ENCODE data around the gene LGALS4. TPM values are rescaled to one million over a fixed set of nuclear protein-coding genes. Genes with fewer than 3 reads are reported as not detected.

The LGALS4 gene
- total and polyA plus RNA-seq, 9 of the 15 experiments (the other 6 are each of a cell fraction or from before 2014, with no cell fraction given), result 0.08 to 1.1 (median 0.30) TPM; not detected in 3

DNA sequence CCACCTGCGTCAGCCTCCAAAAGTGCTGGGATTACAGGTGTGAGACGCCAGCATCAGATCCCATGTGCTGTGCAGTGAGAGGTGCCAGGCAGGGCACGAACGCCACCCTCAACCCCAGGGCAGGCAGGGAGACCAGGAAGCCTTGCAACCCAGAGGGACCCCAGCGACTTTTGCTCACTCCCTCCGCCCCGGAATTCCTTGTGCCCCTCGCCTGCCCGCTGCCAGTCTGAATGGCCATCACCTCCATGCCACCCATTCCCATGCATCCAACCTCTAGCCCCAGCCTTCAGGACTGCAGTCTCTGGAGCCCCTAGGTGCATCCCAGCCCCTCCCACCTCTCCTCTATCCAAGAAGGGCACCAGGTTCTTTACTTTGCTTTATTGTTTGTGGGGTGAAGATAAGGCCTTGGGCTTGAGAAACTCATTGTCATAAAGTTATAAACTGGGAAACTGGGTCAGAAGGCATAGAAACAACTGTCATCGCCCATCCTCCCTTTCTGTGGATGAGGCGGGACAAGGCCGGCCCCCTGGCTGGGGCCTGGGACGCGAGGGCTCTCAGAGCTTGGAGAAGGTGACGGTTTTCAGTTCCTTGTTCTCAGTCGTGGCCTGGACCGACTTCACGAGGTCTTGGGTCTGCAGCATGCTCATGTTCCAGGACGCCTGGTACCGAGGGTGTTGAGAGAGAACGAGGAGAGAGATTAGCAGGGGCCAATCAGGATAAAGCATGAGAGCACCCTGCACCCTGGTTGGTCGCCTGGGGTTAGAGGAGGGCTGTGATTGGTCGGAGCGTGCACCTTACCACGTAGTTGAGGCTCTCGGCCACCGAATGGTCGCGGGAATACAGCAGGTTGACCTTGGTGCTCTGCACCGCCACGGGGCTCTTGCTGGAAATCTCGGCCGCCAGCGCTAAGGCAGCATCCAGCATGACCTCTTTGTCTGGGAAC lies 2.6 kb upstream of the LGALS4 start:
- H4K20me1 ChIP-seq (replicated peaks; ENCODE audit: control insufficient read depth, insufficient read depth, low read length), result no peaks in the 10 kb centered on the region
- DNase-seq (ENCODE audit: extremely low read depth in 1 of 4, low spot score in 3 of 4), result peak in 3 of 4 experiments; percentile 47 to 64 (median 57)
- WGBS (ENCODE audit: insufficient coverage, low coverage, missing lambda C conversion rate), result 89% methylated on average over 30 of the region's 34 CpGs
- no peak for FAIRE-seq
- H3K79me2 ChIP-seq (ENCODE audit: control insufficient read depth, insufficient read depth, low read length), result no peaks in the 10 kb centered on the region
- H2AFZ ChIP-seq (ENCODE audit: low read depth, low read length), result no peak overlapping the region
- CTCF ChIA-PET (ENCODE audit: low intra/inter-chr PET ratio), result no interaction called here
- in situ Hi-C loops (cut with MboI) (no loop called here), intact Hi-C loops (cut with micrococcal nuclease) (no loop called here)
- H3K4me1 ChIP-seq (replicated peaks in 1 of 2; ENCODE audit: control insufficient read depth in 2 of 2, insufficient read depth in 2 of 2, low read length in 2 of 2), result peaks cover 14 to 48% of the 10 kb centered on the region in 2 experiments
- H3K9me3 ChIP-seq (replicated peaks; ENCODE audit: control insufficient read depth, insufficient read depth, low read depth, low read length), result no peaks in the 10 kb centered on the region
- no peak for ATAC-seq
- BruUV-seq (replicated peaks), result TSS peak; percentile 94
- no peaks in the 10 kb centered on the region for H3K27me3 ChIP-seq (ENCODE audit: control insufficient read depth in 2 of 2, insufficient read depth in 2 of 2, low read length in 2 of 2)
- peaks cover 22% of the 10 kb centered on the region; the same call in 2 of the 3 replicates for H3K36me3 ChIP-seq (ENCODE audit: control insufficient read depth, insufficient read depth, low read length)
- no peak overlapping the region for H3K4me2 ChIP-seq (ENCODE audit: insufficient read depth, low read length)
- H3K27ac ChIP-seq (ENCODE audit: extremely low read depth, low read depth, low read length), result no peak overlapping the region
- no peak overlapping the region for H3K4me3 ChIP-seq
- 0 out of 4 replicates have a peak overlapping the region, but pooled peaks of 1 of the 2 experiments have one; percentile 42 for H3K9ac ChIP-seq (ENCODE audit: insufficient read depth in 1 of 2, low read depth in 2 of 2, low read length in 2 of 2)
- POLR2A ChIA-PET, result interaction anchor here (0.5 to 1.7 kb wide), 4 partner anchors 11 to 477 kb away, joined by 3 to 7 read pairs (median 3); no protein-coding TSS in a partner anchor
- H3K9me1 ChIP-seq (ENCODE audit: control insufficient read depth, insufficient read depth, low read length), result no peaks in the 10 kb centered on the region
- TF ChIP-seq RNF2 (IDR thresholded peaks at IDR 0.05) (no peak), GTF2F1 (IDR thresholded peaks at IDR 0.05; ENCODE audit: low read depth, low read length) (no peak), BCL6 (CRISPR knock-in tag; IDR thresholded peaks at IDR 0.05) (no peak), POLR2G (IDR thresholded peaks at IDR 0.05; ENCODE audit: low read depth, low read length) (0 out of 2 replicates have a peak, but pooled peaks have one; percentile 29), ARID2 (IDR thresholded peaks at IDR 0.05) (no peak), MED1 (CRISPR knock-in tag; IDR thresholded peaks at IDR 0.05; ENCODE audit: borderline replicate concordance) (no peak), HMG20A (CRISPR knock-in tag; conservative IDR thresholded peaks at IDR 0.05) (no peak), FOS (IDR thresholded peaks at IDR 0.05; ENCODE audit: extremely low read depth, insufficient read length) (peak; percentile 37), ZFP1 (CRISPR knock-in tag; IDR thresholded peaks at IDR 0.05) (no peak)
- TF ChIP-seq, protein P1, sequence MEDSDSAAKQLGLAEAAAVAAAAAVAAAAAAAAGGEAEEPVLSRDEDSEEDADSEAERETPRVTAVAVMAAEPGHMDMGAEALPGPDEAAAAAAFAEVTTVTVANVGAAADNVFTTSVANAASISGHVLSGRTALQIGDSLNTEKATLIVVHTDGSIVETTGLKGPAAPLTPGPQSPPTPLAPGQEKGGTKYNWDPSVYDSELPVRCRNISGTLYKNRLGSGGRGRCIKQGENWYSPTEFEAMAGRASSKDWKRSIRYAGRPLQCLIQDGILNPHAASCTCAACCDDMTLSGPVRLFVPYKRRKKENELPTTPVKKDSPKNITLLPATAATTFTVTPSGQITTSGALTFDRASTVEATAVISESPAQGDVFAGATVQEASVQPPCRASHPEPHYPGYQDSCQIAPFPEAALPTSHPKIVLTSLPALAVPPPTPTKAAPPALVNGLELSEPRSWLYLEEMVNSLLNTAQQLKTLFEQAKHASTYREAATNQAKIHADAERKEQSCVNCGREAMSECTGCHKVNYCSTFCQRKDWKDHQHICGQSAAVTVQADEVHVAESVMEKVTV (CRISPR knock-in tag; IDR thresholded peaks at IDR 0.05), result no peak
- TF ChIP-seq, protein P2, sequence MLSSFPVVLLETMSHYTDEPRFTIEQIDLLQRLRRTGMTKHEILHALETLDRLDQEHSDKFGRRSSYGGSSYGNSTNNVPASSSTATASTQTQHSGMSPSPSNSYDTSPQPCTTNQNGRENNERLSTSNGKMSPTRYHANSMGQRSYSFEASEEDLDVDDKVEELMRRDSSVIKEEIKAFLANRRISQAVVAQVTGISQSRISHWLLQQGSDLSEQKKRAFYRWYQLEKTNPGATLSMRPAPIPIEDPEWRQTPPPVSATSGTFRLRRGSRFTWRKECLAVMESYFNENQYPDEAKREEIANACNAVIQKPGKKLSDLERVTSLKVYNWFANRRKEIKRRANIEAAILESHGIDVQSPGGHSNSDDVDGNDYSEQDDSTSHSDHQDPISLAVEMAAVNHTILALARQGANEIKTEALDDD (IDR thresholded peaks at IDR 0.05), result no peak
- TF ChIP-seq, protein P3, sequence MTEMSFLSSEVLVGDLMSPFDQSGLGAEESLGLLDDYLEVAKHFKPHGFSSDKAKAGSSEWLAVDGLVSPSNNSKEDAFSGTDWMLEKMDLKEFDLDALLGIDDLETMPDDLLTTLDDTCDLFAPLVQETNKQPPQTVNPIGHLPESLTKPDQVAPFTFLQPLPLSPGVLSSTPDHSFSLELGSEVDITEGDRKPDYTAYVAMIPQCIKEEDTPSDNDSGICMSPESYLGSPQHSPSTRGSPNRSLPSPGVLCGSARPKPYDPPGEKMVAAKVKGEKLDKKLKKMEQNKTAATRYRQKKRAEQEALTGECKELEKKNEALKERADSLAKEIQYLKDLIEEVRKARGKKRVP (CRISPR knock-in tag; IDR thresholded peaks at IDR 0.05), result no peak
- TF ChIP-seq, protein P4, sequence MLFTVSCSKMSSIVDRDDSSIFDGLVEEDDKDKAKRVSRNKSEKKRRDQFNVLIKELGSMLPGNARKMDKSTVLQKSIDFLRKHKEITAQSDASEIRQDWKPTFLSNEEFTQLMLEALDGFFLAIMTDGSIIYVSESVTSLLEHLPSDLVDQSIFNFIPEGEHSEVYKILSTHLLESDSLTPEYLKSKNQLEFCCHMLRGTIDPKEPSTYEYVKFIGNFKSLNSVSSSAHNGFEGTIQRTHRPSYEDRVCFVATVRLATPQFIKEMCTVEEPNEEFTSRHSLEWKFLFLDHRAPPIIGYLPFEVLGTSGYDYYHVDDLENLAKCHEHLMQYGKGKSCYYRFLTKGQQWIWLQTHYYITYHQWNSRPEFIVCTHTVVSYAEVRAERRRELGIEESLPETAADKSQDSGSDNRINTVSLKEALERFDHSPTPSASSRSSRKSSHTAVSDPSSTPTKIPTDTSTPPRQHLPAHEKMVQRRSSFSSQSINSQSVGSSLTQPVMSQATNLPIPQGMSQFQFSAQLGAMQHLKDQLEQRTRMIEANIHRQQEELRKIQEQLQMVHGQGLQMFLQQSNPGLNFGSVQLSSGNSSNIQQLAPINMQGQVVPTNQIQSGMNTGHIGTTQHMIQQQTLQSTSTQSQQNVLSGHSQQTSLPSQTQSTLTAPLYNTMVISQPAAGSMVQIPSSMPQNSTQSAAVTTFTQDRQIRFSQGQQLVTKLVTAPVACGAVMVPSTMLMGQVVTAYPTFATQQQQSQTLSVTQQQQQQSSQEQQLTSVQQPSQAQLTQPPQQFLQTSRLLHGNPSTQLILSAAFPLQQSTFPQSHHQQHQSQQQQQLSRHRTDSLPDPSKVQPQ (CRISPR knock-in tag; IDR thresholded peaks at IDR 0.05; ENCODE audit: borderline replicate concordance), result no peak
